ENCODE data around the gene FAF1. TPM values are rescaled to one million over a fixed set of nuclear protein-coding genes. Genes with fewer than 3 reads are reported as not detected.
A peak's percentile ranks its signal among the peaks of the same experiment; 100 is the strongest.

Gene FAF1
- total and polyA plus RNA-seq, 2 of the 8 experiments (the other 6 are each of a cell fraction or from before 2014, with no cell fraction given) = 10.8 to 65.9 TPM

DNA sequence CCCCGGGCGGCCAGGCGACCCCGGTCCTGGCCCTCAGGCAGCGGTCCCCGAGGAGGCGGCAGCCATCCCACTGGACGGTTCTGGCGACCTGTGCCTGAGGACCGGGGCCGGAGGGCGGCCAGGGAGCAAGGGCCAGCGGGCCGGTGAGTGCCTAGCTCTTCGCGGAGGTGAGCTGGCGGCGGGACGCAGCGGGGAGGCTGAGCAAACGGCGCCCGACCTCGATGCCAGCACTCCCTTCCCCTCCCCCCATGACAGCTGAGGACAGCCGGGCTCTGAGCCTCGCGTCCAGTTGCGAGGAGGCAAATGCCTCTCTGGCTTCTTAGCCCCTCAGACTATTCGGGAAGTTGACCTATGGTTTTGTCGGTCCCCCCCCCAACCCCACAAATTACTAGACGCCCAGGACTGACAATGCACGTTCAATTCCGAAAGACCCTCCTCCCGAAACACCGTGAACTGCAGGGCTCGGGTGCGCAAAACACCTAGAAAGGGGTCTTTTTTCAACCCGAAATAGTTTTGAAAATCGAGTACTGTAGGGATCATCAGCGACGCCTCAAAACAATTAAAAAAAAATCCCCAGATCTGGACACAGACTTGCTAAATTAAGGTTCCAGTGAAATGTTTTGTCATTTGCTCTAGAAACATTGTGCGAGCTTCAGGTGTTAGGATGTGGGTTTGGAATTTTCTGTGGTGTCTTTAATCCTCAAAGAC is 18.2 kb upstream of the FAF1 start (continued):
- TF ChIP-seq YY1 (IDR thresholded peaks at IDR 0.05; ENCODE audit: low read depth, low read length) (peak; percentile 67), SIN3A (conservative IDR thresholded peaks at IDR 0.05 in 1 of 2, IDR thresholded peaks at IDR 0.05 in 1 of 2; ENCODE audit: low read depth in 1 of 2, low read length in 2 of 2) (peak; percentile 71 to 87; a peak in 3 of 4 replicates)

Data from H1 (cell line).